A549 (cell line): ENCODE measurements around the gene GRID2. TPM values are rescaled to one million over a fixed set of nuclear protein-coding genes. Genes with fewer than 3 reads are reported as not detected.

Experiments used
- ATAC-seq, 2 experiments: fragments of 200-7000 bp in 1 of 2; fragments of >200 bp in 1 of 2; cut with Nextera tagmentation in 1 of 2; cut with Tn5 transposase in 1 of 2; 3 replicates each; pipeline versions ENCODE4 v1.8.0 to v1.9.1; 2018 to 2020; ENCODE audit warnings: mild to moderate bottlenecking in 1 of 2, moderate library complexity in 1 of 2
- CTCF ChIA-PET: fragments of 300-600 bp; sonication (Branson Sonifier 250); formaldehyde crosslinking; extraction: SDS; loops from one replicate; lab custom pipeline; 2021; ENCODE audit warnings: antibody characterized with exemption, inconsistent platforms; lab: Yijun Ruan, JAX
- POLR2A ChIA-PET: fragments of 350-600 bp; formaldehyde crosslinking; extraction: SDS; loops from one replicate; lab custom pipeline; 2021; ENCODE audit warnings: antibody characterized with exemption, inconsistent platforms; lab: Yijun Ruan, JAX
- DNase-seq, 2 experiments: peaks; one replicate each; pipeline versions ENCODE4 v3.0.0 to v3.0.0-alpha.2; 2011 to 2016; ENCODE audit warnings: low read depth in 1 of 2, low spot score in 1 of 2
- FAIRE-seq: peaks from 2 replicates; lab custom pipeline; 2011; peaks lifted over from hg19 to GRCh38; lab: Jason Lieb, UNC
- H3K27ac ChIP-seq, 2 experiments: fragments of >200 bp; sonication (Bioruptor Twin); formaldehyde crosslinking; 3 replicates each; pipeline ENCODE4 v1.5.1; 2016 to 2017
- H3K4me1 ChIP-seq: fragments of >200 bp; sonication (Bioruptor Twin); formaldehyde crosslinking; 3 replicates; pipeline ENCODE4 v1.6.1; 2016
- H3K4me2 ChIP-seq: fragments of >200 bp; sonication (Bioruptor Twin); formaldehyde crosslinking; 3 replicates; pipeline ENCODE4 v1.6.1; 2016
- H3K4me3 ChIP-seq: fragments of >200 bp; sonication (Bioruptor Twin); formaldehyde crosslinking; 3 replicates; pipeline ENCODE4 v1.5.1; 2016
- H3K9me3 ChIP-seq: fragments of >200 bp; sonication (Bioruptor Twin); formaldehyde crosslinking; 3 replicates; pipeline ENCODE4 v1.6.1; 2016
- BCL3 ChIP-seq: fragments of >200 bp; sonication (Bioruptor Twin); formaldehyde crosslinking; IDR thresholded peaks from 3 replicates; pipeline ENCODE4 v1.6.1; 2016
- BHLHE40 ChIP-seq: IDR thresholded peaks from 2 replicates; pipeline ENCODE4 v1.6.1; 2012; ENCODE audit warnings: low read depth, low read length, inconsistent platforms
- CBX2 ChIP-seq: fragments of 200-600 bp; sonication (generic); IDR thresholded peaks from 2 replicates; pipeline ENCODE4 v1.6.1; 2016; ENCODE audit warnings: low read depth, mild to moderate bottlenecking, borderline replicate concordance
- EHF ChIP-seq: fragments of 250-450 bp; sonication (Bioruptor Pico); IDR thresholded peaks from 2 replicates; pipeline ENCODE4 v1.5.0; 2020; ENCODE audit warnings: mild to moderate bottlenecking
- EHMT2 ChIP-seq: fragments of 200-600 bp; sonication (generic); IDR thresholded peaks from 2 replicates; pipeline ENCODE4 v1.6.1; 2016; ENCODE audit warnings: antibody characterized with exemption, low read depth, mild to moderate bottlenecking, moderate library complexity
- ESRRA ChIP-seq: fragments of 150-350 bp; IDR thresholded peaks from 2 replicates; pipeline ENCODE4 v1.6.1; 2014; ENCODE audit warnings: mild to moderate bottlenecking, low read length, borderline replicate concordance
- FOXS1 ChIP-seq: fragments of 250-450 bp; sonication (Bioruptor Pico); IDR thresholded peaks from 2 replicates; pipeline ENCODE4 v1.5.0; 2020; ENCODE audit warnings: mild to moderate bottlenecking, moderate library complexity
- HMGXB4 ChIP-seq: fragments of 250-450 bp; sonication (Bioruptor Pico); IDR thresholded peaks from 2 replicates; pipeline ENCODE4 v1.5.0; 2021; ENCODE audit warnings: mild to moderate bottlenecking, moderate library complexity, borderline replicate concordance
- HOXA7 ChIP-seq: fragments of 250-450 bp; sonication (Bioruptor Pico); IDR thresholded peaks from 2 replicates; pipeline ENCODE4 v1.5.0; 2020; ENCODE audit warnings: mild to moderate bottlenecking, moderate library complexity
- HOXB13 ChIP-seq: fragments of 250-450 bp; sonication (Bioruptor Pico); IDR thresholded peaks from 2 replicates; pipeline ENCODE4 v1.5.0; 2020; ENCODE audit warnings: low read depth, mild to moderate bottlenecking, moderate library complexity
- JUNB ChIP-seq: fragments of >200 bp; sonication (Bioruptor Twin); formaldehyde crosslinking; IDR thresholded peaks from 2 replicates; pipeline ENCODE4 v1.6.1; 2016
- KDM1A ChIP-seq: fragments of 200-600 bp; sonication (generic); IDR thresholded peaks from 2 replicates; pipeline ENCODE4 v1.6.1; 2016; ENCODE audit warnings: low read depth, mild to moderate bottlenecking
- KDM5A ChIP-seq: fragments of 200-600 bp; sonication (generic); IDR thresholded peaks from 2 replicates; pipeline ENCODE4 v1.6.1; 2016; ENCODE audit warnings: antibody characterized with exemption, mild to moderate bottlenecking
- MAFK ChIP-seq: fragments of 450-650 bp; IDR thresholded peaks from 2 replicates; pipeline ENCODE4 v1.6.1; 2014; ENCODE audit not compliant: partially characterized antibody
- MAZ ChIP-seq: fragments of 150-350 bp; IDR thresholded peaks from 2 replicates; pipeline ENCODE4 v1.6.1; 2014; ENCODE audit warnings: antibody characterized with exemption, low read depth, low read length, borderline replicate concordance
- NFE2L2 ChIP-seq: fragments of 150-350 bp; conservative IDR thresholded peaks from 2 replicates; pipeline ENCODE4 v1.6.1; 2014; ENCODE audit warnings: low read length
- NPAS2 ChIP-seq: fragments of 250-450 bp; sonication (Bioruptor Pico); IDR thresholded peaks from 2 replicates; pipeline ENCODE4 v1.8.0; 2022; ENCODE audit warnings: mild to moderate bottlenecking, moderate library complexity, borderline replicate concordance
- NR3C1 ChIP-seq: fragments of >200 bp; sonication (Bioruptor Twin); formaldehyde crosslinking; IDR thresholded peaks from 3 replicates; pipeline ENCODE4 v1.6.1; 2017
- PBX3 ChIP-seq: IDR thresholded peaks from 2 replicates; pipeline ENCODE4 v1.6.1; 2012
- RAD21 ChIP-seq, 2 experiments: fragments of >200 bp in 1 of 2; sonication (Bioruptor Twin) in 1 of 2; formaldehyde crosslinking in 1 of 2; IDR thresholded peaks in 1 of 2; conservative IDR thresholded peaks in 1 of 2; 2 replicates in 1 of 2; 3 replicates in 1 of 2; pipeline ENCODE4 v1.6.1; 2012 to 2018; ENCODE audit warnings: inconsistent platforms in 1 of 2
- RARB ChIP-seq: fragments of 250-450 bp; sonication (Bioruptor Pico); IDR thresholded peaks from 2 replicates; pipeline ENCODE4 v1.8.0; 2021; ENCODE audit warnings: mild to moderate bottlenecking, moderate library complexity
- SMC3 ChIP-seq: fragments of >200 bp; sonication (Bioruptor Twin); formaldehyde crosslinking; IDR thresholded peaks from 3 replicates; pipeline ENCODE4 v1.6.1; 2018; ENCODE audit warnings: inconsistent platforms
- TFCP2L1 ChIP-seq: fragments of 250-450 bp; sonication (Bioruptor Pico); IDR thresholded peaks from 2 replicates; pipeline ENCODE4 v1.5.0; 2021; ENCODE audit warnings: mild to moderate bottlenecking
- ZFP36 ChIP-seq: fragments of 450-650 bp; IDR thresholded peaks from 2 replicates; pipeline ENCODE4 v1.6.1; 2014; ENCODE audit warnings: borderline replicate concordance; ENCODE audit not compliant: partially characterized antibody
- ZNF302 ChIP-seq: fragments of 250-450 bp; sonication (Bioruptor Pico); IDR thresholded peaks from 2 replicates; pipeline ENCODE4 v1.9.0; 2021; ENCODE audit warnings: inconsistent platforms, mild to moderate bottlenecking, moderate library complexity
- WGBS: methylation state at CpG from one replicate; pipeline ENCODE4 v1.1.6; 2017; ENCODE audit errors: missing lambda C conversion rate; 5-methylcytosine and 5-hydroxymethylcytosine counted together
- polyA plus RNA-seq, 4 experiments: library from polyadenylated mRNA; depleted of rRNA in 3 of 4; stranded (reverse); fragments of >200 nt; fragmentation: RNase III in 1 of 4; extraction: RNeasy Plus Mini Kit Qiagen cat#74134 plus additional on column Dnase treatment in 1 of 4; gene quantifications; 2 replicates in 3 of 4; 3 replicates in 1 of 4; pipeline ENCODE4 v1.2.3, GENCODE V29; 2011 to 2017
- TF ChIP-seq, protein P1 (sequence below): fragments of 150-350 bp; IDR thresholded peaks from 2 replicates; pipeline ENCODE4 v1.6.1; 2014; ENCODE audit warnings: low read depth, mild to moderate bottlenecking, low read length

Gene GRID2
- polyA plus RNA-seq, 2 of the 4 experiments (the other 2 are of a cell fraction) = not detected

DNA sequence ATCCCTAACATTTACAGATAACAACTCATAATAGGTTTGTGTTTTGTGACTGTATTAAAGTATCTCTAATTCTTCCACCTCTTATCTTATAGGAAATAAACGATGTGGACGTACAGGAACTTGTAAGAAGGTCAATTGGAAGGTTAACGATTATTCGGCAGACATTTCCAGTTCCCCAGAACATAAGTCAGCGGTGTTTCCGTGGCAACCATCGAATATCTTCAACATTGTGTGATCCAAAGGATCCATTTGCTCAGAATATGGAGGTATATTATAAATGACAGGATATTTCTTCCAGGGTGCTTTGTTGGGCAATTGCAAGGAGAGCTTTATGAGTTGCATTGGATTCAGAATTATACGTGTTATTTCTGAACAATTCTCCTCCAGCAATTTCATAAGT is 912.9 kb downstream of the GRID2 start:
- POLR2A ChIA-PET = no interaction called here
- H3K4me1 ChIP-seq = no peaks in the 10 kb centered on the region
- H3K4me3 ChIP-seq = no peak overlapping the region
- FAIRE-seq = no peak
- no peak overlapping the region for H3K27ac ChIP-seq
- 35% methylated on average over 8 of the region's 8 CpGs for WGBS
- H3K9me3 ChIP-seq = no peaks in the 10 kb centered on the region
- H3K4me2 ChIP-seq = no peak overlapping the region
- no peak for ATAC-seq
- TF ChIP-seq JUNB (no peak), SMC3 (no peak), HMGXB4 (CRISPR knock-in tag) (no peak), FOXS1 (no peak), MAFK (no peak), NPAS2 (no peak), ESRRA (no peak), KDM5A (no peak), EHF (CRISPR knock-in tag) (no peak), RARB (CRISPR knock-in tag) (no peak), HOXB13 (CRISPR knock-in tag) (no peak), MAZ (no peak), RAD21 (conservative IDR thresholded peaks at IDR 0.05 in 1 of 2, IDR thresholded peaks at IDR 0.05 in 1 of 2) (no peak), EHMT2 (no peak), KDM1A (no peak), TFCP2L1 (CRISPR knock-in tag) (no peak)
- TF ChIP-seq, protein P1, sequence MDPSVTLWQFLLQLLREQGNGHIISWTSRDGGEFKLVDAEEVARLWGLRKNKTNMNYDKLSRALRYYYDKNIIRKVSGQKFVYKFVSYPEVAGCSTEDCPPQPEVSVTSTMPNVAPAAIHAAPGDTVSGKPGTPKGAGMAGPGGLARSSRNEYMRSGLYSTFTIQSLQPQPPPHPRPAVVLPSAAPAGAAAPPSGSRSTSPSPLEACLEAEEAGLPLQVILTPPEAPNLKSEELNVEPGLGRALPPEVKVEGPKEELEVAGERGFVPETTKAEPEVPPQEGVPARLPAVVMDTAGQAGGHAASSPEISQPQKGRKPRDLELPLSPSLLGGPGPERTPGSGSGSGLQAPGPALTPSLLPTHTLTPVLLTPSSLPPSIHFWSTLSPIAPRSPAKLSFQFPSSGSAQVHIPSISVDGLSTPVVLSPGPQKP = no peak
- TF ChIP-seq, all 56 proteins: peak for 0
- no peak for DNase-seq
- CTCF ChIA-PET = no interaction called here

- CTCF ChIA-PET = no interaction called here
- FAIRE-seq = no peak
- TF ChIP-seq PBX3 (no peak), BHLHE40 (no peak), HOXA7 (CRISPR knock-in tag) (no peak), MAZ (no peak), KDM5A (no peak), ZNF302 (CRISPR knock-in tag) (no peak), ZFP36 (no peak), BCL3 (no peak), NFE2L2 (no peak), NR3C1 (no peak), HOXB13 (CRISPR knock-in tag) (no peak), CBX2 (no peak), MAFK (no peak), RARB (CRISPR knock-in tag) (no peak)
- TF ChIP-seq, protein P1 = no peak
Measured at GRCh38 chr4:93217431-93217830, 913.7 kb downstream of the GRID2 start.

More at GRCh38 chr4:93217431-93217830, 913.7 kb downstream of the GRID2 start:
- H3K27ac ChIP-seq = no peak overlapping the region
- ATAC-seq = no peak
- no peak for DNase-seq
- H3K9me3 ChIP-seq = no peaks in the 10 kb centered on the region
- H3K4me3 ChIP-seq = no peak overlapping the region
- no peaks in the 10 kb centered on the region for H3K4me1 ChIP-seq
- no peak overlapping the region for H3K4me2 ChIP-seq
- WGBS = 33% methylated on average over 2 of the region's 2 CpGs
- POLR2A ChIA-PET = no interaction called here
